SK-MEL-5 (cell line): Measurements from ENCODE around the gene LCNL1. TPM values are rescaled to one million over a fixed set of nuclear protein-coding genes. Genes with fewer than 3 reads are reported as not detected.
"Not testable (repeated sequence)": the region's sequence is repeated elsewhere in the genome, so short reads cannot be mapped to it uniquely, and the experiment has no call there.

Source experiments
- DNase-seq: peaks from one replicate; pipeline ENCODE4 v3.0.0-alpha.2; 2016; ENCODE audit warnings: low read depth, low spot score
- in situ Hi-C: cut with HindIII; loops from 2 replicates; pipeline ENCODE4 v1.10.0; 2016; ENCODE audit warnings: low sequenced_read_pairs, high pct_unique_total_duplicates, low pct_unique_long_range_greater_than_20kb
- total RNA-seq: library from RNA; depleted of rRNA; stranded (reverse); fragments of >200 nt; shearing (Covaris generic); gene quantifications from 2 replicates; pipeline ENCODE4 v1.2.3, GENCODE V29; 2014

The LCNL1 gene
- total RNA-seq, 1 experiment from 2014 or later, result not detected

- DNase-seq, result no peak
- in situ Hi-C loops, result no loop called here
These were observed 39.8 kb downstream of the LCNL1 start for GRCh38 chr9:137022662-137023008.

GRCh38 chr9:137023157-137023556 lies 40.4 kb downstream of the LCNL1 start:
- in situ Hi-C loops, result no loop called here
- no peak for DNase-seq

GRCh38 chr9:137023583-137023991 lies 40.8 kb downstream of the LCNL1 start:
- in situ Hi-C loops, result no loop called here
- DNase-seq, result no peak

GRCh38 chr9:137025517-137025966 lies 42.7 kb downstream of the LCNL1 start:
- DNase-seq, result peak; percentile 38
- in situ Hi-C loops, result loop anchor here (25.0 kb wide), 1 partner anchor 88 kb away; the partner anchor contains the start of genes C8G and FBXW5

GRCh38 chr9:137026384-137026783 lies 43.6 kb downstream of the LCNL1 start:
- DNase-seq, result no peak
- in situ Hi-C loops, result loop anchor here (25.0 kb wide), 1 partner anchor 89 kb away; the partner anchor contains the start of genes C8G and FBXW5

GRCh38 chr9:137026828-137027227 lies 44.0 kb downstream of the LCNL1 start:
- DNase-seq, result no peak
- in situ Hi-C loops, result loop anchor here (25.0 kb wide), 1 partner anchor 90 kb away; the partner anchor contains the start of genes C8G and FBXW5

GRCh38 chr9:137027369-137028262 lies 44.8 kb downstream of the LCNL1 start, which contains the start of gene ABCA2:
TSS of gene ABCA2 (minus strand) at chr9:137028237. CDS start at chr9:137028140, 97 bp downstream.
- in situ Hi-C loops, result loop anchor here (25.0 kb wide), 1 partner anchor 90 kb away; the partner anchor contains the start of genes C8G and FBXW5
- no peak for DNase-seq

- peak; percentile 50 for DNase-seq
- in situ Hi-C loops, result loop anchor here (25.0 kb wide), 1 partner anchor 91 kb away; the partner anchor contains the start of genes C8G and FBXW5
These were observed 45.7 kb downstream of the LCNL1 start for GRCh38 chr9:137028263-137029057.

GRCh38 chr9:137029058-137029936 lies 46.5 kb downstream of the LCNL1 start:
- in situ Hi-C loops, result loop anchor here (25.0 kb wide), 1 partner anchor 92 kb away; the partner anchor contains the start of genes C8G and FBXW5
- DNase-seq, result peak; percentile 74

GRCh38 chr9:137030006-137030405 lies 47.2 kb downstream of the LCNL1 start:
- DNase-seq, result no peak
- in situ Hi-C loops, result loop anchor here (25.0 kb wide), 1 partner anchor 93 kb away; the partner anchor contains the start of genes C8G and FBXW5

GRCh38 chr9:137030538-137031527 lies 48.0 kb downstream of the LCNL1 start:
- in situ Hi-C loops, result loop anchor here (25.0 kb wide), 1 partner anchor 94 kb away; the partner anchor contains the start of genes C8G and FBXW5
- DNase-seq, result no peak

- no peak for DNase-seq
- in situ Hi-C loops, result loop anchor here (25.0 kb wide), 1 partner anchor 95 kb away; the partner anchor contains the start of genes C8G and FBXW5
These were observed 49.3 kb downstream of the LCNL1 start, which contains the start of gene FUT7 for GRCh38 chr9:137031904-137032640. TSS of gene FUT7 (minus strand) at chr9:137032088. CDS start at chr9:137031991, 97 bp downstream.

- no peak for DNase-seq
- in situ Hi-C loops, result loop anchor here (25.0 kb wide), 1 partner anchor 96 kb away; the partner anchor contains the start of genes C8G and FBXW5
These were observed 50.1 kb downstream of the LCNL1 start for GRCh38 chr9:137032858-137033257.

- not testable (repeated sequence) for DNase-seq
- in situ Hi-C loops, result loop anchor here (25.0 kb wide), 1 partner anchor 96 kb away; the partner anchor contains the start of genes C8G and FBXW5
These were observed 50.7 kb downstream of the LCNL1 start for GRCh38 chr9:137033481-137033880.
